Kidney epithelial cell (primary cell): ENCODE data around the gene CD22. TPM values are rescaled to one million over a fixed set of nuclear protein-coding genes. Genes with fewer than 3 reads are reported as not detected.

Experiments
- DNase-seq: peaks from one replicate; pipeline ENCODE4 v3.0.0-alpha.2; 2010; ENCODE audit warnings: low read depth
- H3K27me3 ChIP-seq: 2 replicates; pipeline ENCODE4 v1.6.0; 2011; ENCODE audit warnings: low read length; ENCODE audit not compliant: control insufficient read depth, insufficient read depth
- H3K36me3 ChIP-seq: 2 replicates; pipeline ENCODE4 v1.5.1; 2011; ENCODE audit warnings: low read length; ENCODE audit not compliant: control insufficient read depth, insufficient read depth
- H3K4me3 ChIP-seq: 2 replicates; pipeline ENCODE4 v1.5.1; 2011; ENCODE audit warnings: low read depth, mild to moderate bottlenecking, control low read depth, low read length
- total RNA-seq: library from RNA; depleted of rRNA; stranded (reverse); fragments of >200 nt; gene quantifications from 2 replicates; pipeline ENCODE4 v1.2.3, GENCODE V29; 2015
- TF ChIP-seq, protein P1 (sequence below): IDR thresholded peaks from 2 replicates; pipeline ENCODE4 v1.5.1; 2011; ENCODE audit warnings: mild to moderate bottlenecking, moderate library complexity, low read length, control low read depth, inconsistent platforms; ENCODE audit not compliant: insufficient read depth, poor library complexity, severe bottlenecking

Gene CD22
- total RNA-seq, 1 donor from 2014 or later = 2.9 TPM

DNA sequence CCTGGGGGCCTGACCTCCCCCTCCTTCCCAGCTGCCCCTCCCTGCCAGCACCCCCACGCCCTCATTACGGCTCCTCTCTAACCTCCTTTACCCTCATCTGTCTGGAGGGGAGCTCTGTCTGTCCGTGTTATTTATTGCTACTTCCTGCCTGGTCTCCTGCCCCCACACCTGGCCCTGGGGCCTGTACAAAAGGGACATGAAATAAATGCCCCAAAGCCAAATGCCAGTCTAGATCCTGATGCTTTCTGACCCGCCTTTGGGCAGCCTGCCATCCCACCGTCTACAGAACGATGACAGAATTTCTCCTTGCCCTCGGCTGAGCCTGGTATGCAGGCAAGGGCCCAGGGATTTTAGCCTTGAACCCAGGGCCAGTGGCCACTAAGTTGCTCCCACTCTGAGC lies 15.4 kb upstream of the CD22 start:
- H3K36me3 ChIP-seq = no peaks in the 10 kb centered on the region
- H3K27me3 ChIP-seq = peaks cover 2% of the 10 kb centered on the region
- TF ChIP-seq, protein P1, sequence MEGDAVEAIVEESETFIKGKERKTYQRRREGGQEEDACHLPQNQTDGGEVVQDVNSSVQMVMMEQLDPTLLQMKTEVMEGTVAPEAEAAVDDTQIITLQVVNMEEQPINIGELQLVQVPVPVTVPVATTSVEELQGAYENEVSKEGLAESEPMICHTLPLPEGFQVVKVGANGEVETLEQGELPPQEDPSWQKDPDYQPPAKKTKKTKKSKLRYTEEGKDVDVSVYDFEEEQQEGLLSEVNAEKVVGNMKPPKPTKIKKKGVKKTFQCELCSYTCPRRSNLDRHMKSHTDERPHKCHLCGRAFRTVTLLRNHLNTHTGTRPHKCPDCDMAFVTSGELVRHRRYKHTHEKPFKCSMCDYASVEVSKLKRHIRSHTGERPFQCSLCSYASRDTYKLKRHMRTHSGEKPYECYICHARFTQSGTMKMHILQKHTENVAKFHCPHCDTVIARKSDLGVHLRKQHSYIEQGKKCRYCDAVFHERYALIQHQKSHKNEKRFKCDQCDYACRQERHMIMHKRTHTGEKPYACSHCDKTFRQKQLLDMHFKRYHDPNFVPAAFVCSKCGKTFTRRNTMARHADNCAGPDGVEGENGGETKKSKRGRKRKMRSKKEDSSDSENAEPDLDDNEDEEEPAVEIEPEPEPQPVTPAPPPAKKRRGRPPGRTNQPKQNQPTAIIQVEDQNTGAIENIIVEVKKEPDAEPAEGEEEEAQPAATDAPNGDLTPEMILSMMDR = no peak
- no peak for DNase-seq
- no peak overlapping the region for H3K4me3 ChIP-seq

DNA sequence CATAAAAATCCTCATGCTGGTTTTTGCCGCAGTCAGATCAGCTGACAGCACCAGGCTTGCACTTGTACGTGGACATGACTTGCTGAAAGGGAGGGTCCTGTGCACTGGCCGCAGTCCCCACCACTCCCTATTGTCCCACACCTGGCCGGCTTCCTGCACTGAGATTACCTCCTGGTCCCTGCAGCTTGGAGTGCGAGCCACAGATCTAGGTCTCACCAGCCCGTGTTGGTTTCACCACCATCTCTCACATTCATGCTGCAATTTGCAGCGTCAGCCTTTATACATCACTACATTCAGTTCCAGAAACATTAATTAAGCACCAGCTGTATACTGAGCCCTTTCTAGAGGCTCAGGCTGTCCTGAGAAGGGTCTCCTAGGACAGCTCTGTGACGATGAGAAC lies 15.0 kb upstream of the CD22 start:
- H3K27me3 ChIP-seq = peaks cover 2% of the 10 kb centered on the region
- H3K36me3 ChIP-seq = no peaks in the 10 kb centered on the region
- no peak overlapping the region for H3K4me3 ChIP-seq
- no peak for DNase-seq
- TF ChIP-seq, protein P1 = no peak

DNA sequence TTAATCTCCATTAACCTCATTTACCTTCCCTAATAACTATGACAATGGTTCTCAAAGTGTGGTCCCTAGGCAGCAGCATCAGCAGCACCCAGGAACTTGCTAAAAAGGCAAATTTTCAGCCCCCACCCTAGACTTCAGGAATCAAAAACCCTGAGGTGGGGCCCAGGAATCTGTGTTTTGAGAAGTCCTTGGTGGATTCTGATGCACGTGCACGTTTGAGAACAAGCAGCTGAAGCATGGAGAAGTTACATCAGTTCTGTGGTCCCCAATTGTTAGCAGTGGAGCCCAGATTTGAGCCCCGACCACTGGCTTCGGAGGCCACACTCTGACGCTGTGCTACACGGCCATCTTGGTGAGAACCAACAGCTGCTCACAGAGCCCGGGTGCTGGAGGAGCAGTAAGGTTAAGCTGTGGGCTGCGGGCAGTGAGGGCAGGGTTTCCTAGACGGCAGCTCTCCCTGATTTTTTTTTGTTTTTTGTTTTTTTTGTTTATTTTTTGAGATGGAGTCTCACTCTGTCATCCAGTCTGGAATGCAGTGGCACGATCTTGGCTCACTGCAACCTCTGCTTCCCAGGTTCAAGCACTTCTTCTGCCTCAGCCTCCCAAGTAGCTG lies 14.0 kb upstream of the CD22 start:
- Histone ChIP-seq H3K4me3 (no peak overlapping the region), H3K36me3 (no peaks in the 10 kb centered on the region), H3K27me3 (peaks cover under 1% of the 10 kb centered on the region)
- no peak for DNase-seq
- TF ChIP-seq, protein P1 = no peak

DNA sequence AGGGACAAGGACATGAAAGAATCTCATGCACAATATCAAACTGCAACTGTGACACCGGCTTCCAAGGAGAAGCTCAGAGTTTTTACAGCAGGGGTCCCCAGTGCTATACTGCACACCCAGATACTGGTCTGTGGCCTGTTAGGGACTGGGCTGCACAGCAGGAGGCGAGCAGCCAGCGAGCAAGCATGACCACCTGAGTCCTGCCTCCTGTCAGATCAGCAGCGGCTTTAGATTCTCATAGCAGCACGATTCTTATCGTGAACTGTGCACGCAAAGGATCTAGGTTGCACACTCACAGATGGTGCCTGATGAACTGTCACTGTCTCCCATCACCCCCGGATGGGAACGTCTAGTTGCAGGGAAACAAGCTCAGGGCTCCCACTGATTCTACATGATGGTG lies 13.1 kb upstream of the CD22 start:
- TF ChIP-seq, protein P1 = no peak
- no peak for DNase-seq
- Histone ChIP-seq H3K4me3 (no peak overlapping the region), H3K27me3 (no peaks in the 10 kb centered on the region), H3K36me3 (no peaks in the 10 kb centered on the region)

DNA sequence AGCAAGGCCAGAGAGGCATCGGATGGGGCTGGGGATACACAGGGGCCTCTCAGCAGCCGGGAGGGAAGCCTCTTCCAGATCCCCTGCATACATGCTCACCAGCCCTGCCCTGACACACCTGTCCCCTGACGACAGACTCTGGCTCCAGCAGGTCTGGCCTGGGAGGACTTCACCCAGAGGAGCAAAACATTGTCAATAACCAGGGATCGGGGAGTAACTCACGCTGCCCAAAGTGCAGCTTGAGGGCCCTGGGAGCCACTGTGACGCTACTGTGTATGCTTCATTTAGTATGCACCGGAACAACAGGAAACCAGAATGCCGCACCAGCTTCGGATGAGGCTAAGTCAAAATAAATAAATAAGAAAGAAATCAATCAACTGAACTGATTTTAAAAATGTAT lies 12.4 kb upstream of the CD22 start:
- H3K4me3 ChIP-seq = no peak overlapping the region
- no peak for DNase-seq
- TF ChIP-seq, protein P1 = no peak
- no peaks in the 10 kb centered on the region for H3K36me3 ChIP-seq
- H3K27me3 ChIP-seq = no peaks in the 10 kb centered on the region

DNA sequence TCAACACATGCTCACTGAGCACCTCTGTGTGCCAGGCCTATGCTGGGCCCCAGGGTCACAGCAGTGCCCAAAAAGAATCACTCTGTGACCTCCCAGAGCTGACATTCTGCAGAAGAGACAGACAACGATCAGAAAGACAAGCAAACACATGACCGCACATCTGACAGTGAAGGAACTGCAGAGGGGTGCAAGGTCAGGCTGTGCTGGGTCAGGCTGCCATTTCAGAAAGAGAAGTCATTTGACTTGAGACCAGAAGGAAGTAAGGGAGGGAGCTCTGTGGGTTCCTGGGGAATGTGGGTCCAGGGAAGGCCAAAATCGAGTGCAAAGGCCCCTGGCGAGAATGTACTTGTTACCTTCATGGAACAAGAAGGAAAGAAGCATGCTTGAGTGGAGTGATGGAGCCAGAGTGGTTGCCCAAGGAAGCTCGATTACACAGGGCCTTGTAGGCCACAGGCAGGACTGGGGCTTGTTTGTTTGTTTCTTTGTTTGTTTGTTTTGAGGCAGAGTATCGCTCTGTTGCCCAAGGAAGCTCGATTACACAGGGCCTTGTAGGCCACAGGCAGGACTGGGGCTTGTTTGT lies 11.4 kb upstream of the CD22 start:
- TF ChIP-seq, protein P1 = no peak
- DNase-seq = no peak
- H3K36me3 ChIP-seq = no peaks in the 10 kb centered on the region

More for the DNA sequence above, 11.4 kb upstream of the CD22 start:
- Histone ChIP-seq H3K27me3 (no peaks in the 10 kb centered on the region), H3K4me3 (no peak overlapping the region)
